OCI-LY1 (cell line): ENCODE results near the gene ANTXRL.
"Not testable (repeated sequence)": the region's sequence is repeated elsewhere in the genome, so short reads cannot be mapped to it uniquely, and the experiment has no call there.

Experiments
- CTCF ChIP-seq: fragments of 200-600 bp; sonication (generic), shearing (Covaris generic); IDR thresholded peaks from 2 replicates; pipeline ENCODE4 v1.5.1; 2017; ENCODE audit warnings: mild to moderate bottlenecking, antibody characterized with exemption, low read length, moderate library complexity, mixed read lengths
- EZH2 ChIP-seq: fragments of 200-600 bp; sonication (generic), shearing (Covaris generic); IDR thresholded peaks from 2 replicates; pipeline ENCODE4 v1.8.0; 2017; ENCODE audit warnings: borderline replicate concordance, mixed run types, mild to moderate bottlenecking, antibody characterized with exemption, low read length, moderate library complexity, mixed read lengths

GRCh38 chr10:46300370-46300711, 13.5 kb downstream of the ANTXRL start:
- TF ChIP-seq EZH2, CTCF: not testable (repeated sequence)
